A549 (cell line): ENCODE data around the gene PRR11.

ENCODE experiments used
- CHD2 ChIP-seq: fragments of 150-350 bp; IDR thresholded peaks from 2 replicates; pipeline ENCODE4 v1.6.1; 2014; ENCODE audit warnings: low read length; ENCODE audit not compliant: partially characterized antibody
- CTCF ChIP-seq: fragments of >200 bp; sonication (Bioruptor Twin); formaldehyde crosslinking; IDR thresholded peaks from 3 replicates; pipeline ENCODE4 v1.5.1; 2016
- EP300 ChIP-seq, 2 experiments: fragments of >200 bp; sonication (Bioruptor Twin); formaldehyde crosslinking; IDR thresholded peaks; 2 replicates in 1 of 2; 3 replicates in 1 of 2; pipeline ENCODE4 v1.6.1; 2016 to 2017
- MYC ChIP-seq: IDR thresholded peaks from 2 replicates; pipeline ENCODE4 v1.6.1; 2012; ENCODE audit warnings: mild to moderate bottlenecking, inconsistent platforms, low read length, improper control_type of control experiment, borderline replicate concordance
- PBX3 ChIP-seq: IDR thresholded peaks from 2 replicates; pipeline ENCODE4 v1.6.1; 2012
- POLR2A ChIP-seq: IDR thresholded peaks from 2 replicates; pipeline ENCODE4 v1.6.1; 2012; ENCODE audit warnings: mild to moderate bottlenecking, low read length
- REST ChIP-seq: fragments of 200-600 bp; sonication (generic); IDR thresholded peaks from 2 replicates; pipeline ENCODE4 v1.6.1; 2016; ENCODE audit warnings: antibody characterized with exemption, mild to moderate bottlenecking, moderate library complexity
- RNF2 ChIP-seq: fragments of 200-600 bp; sonication (generic); IDR thresholded peaks from 2 replicates; pipeline ENCODE4 v1.6.1; 2016; ENCODE audit warnings: low read depth, mild to moderate bottlenecking, antibody characterized with exemption, moderate library complexity, borderline replicate concordance
- SMC3 ChIP-seq: fragments of >200 bp; sonication (Bioruptor Twin); formaldehyde crosslinking; IDR thresholded peaks from 3 replicates; pipeline ENCODE4 v1.6.1; 2018; ENCODE audit warnings: inconsistent platforms
- SREBF2 ChIP-seq: fragments of 450-650 bp; IDR thresholded peaks from 2 replicates; pipeline ENCODE4 v1.6.1; 2014; ENCODE audit warnings: mild to moderate bottlenecking, moderate library complexity
- ZSCAN20 ChIP-seq: fragments of 250-450 bp; sonication (Bioruptor Pico); IDR thresholded peaks from 2 replicates; pipeline ENCODE4 v1.8.0; 2022; ENCODE audit warnings: mild to moderate bottlenecking, moderate library complexity

GRCh38 chr17:59161477-59161876, 5.9 kb downstream of the PRR11 start:
- no peak for TF ChIP-seq POLR2A
- TF ChIP-seq CTCF: no peak
- TF ChIP-seq SREBF2: no peak
- no peak for TF ChIP-seq PBX3
- no peak for TF ChIP-seq REST
- no peak for TF ChIP-seq ZSCAN20 (CRISPR knock-in tag)
- no peak for TF ChIP-seq CHD2
- no peak for TF ChIP-seq SMC3
- TF ChIP-seq RNF2: no peak
- TF ChIP-seq MYC: no peak
- TF ChIP-seq EP300 (IDR thresholded peaks at IDR 0.05): no peak
